Upper lobe of left lung (tissue), 6 donors: Measurements from ENCODE around the gene CAMK1G. TPM values are rescaled to one million over a fixed set of nuclear protein-coding genes. Genes with fewer than 3 reads are reported as not detected.

Experiments
- ATAC-seq, 2 donors: fragments of 200-7000 bp; cut with Tn5 transposase; one replicate each; pipeline ENCODE4 v1.9.1; 2022; ENCODE audit warnings: mild to moderate bottlenecking in 2 of 2, moderate library complexity in 2 of 2; ENCODE audit not compliant: low FRiP score in 2 of 2
- DNase-seq, 2 donors: peaks; one replicate each; pipeline ENCODE4 v3.0.0-alpha.2; 2019 to 2020
- H3K27ac ChIP-seq, 4 donors: fragments of 200-600 bp; sonication (generic); one replicate each; pipeline ENCODE4 v1.5.1; 2016 to 2019
- H3K27me3 ChIP-seq, 4 donors: fragments of 200-600 bp; sonication (generic); one replicate each; pipeline ENCODE4 v1.5.1; 2017 to 2019
- H3K36me3 ChIP-seq, 4 donors: fragments of 200-600 bp; sonication (generic); one replicate each; pipeline ENCODE4 v1.5.1; 2016 to 2019
- H3K4me1 ChIP-seq, 4 donors: fragments of 200-600 bp; sonication (generic); one replicate each; pipeline ENCODE4 v1.5.1; 2018 to 2019
- H3K4me3 ChIP-seq, 4 donors: fragments of 200-600 bp; sonication (generic); one replicate each; pipeline ENCODE4 v1.5.1; 2017 to 2019; ENCODE audit warnings: mild to moderate bottlenecking in 2 of 4, moderate library complexity in 1 of 4
- H3K9me3 ChIP-seq, 4 donors: fragments of 200-600 bp; sonication (generic); one replicate each; pipeline ENCODE4 v1.5.1; 2018 to 2019
- CTCF ChIP-seq, 6 experiments: fragments of 450-650 bp in 4 of 6; fragments of 200-600 bp in 2 of 6; sonication (generic) in 2 of 6; IDR thresholded peaks; one replicate each; pipeline ENCODE4 v1.5.1; 2016 to 2019; ENCODE audit warnings: antibody characterized with exemption in 6 of 6
- EP300 ChIP-seq, 4 donors: sonication (generic); formaldehyde crosslinking; IDR thresholded peaks; one replicate each; pipeline ENCODE4 v1.5.1; 2017; ENCODE audit warnings: antibody characterized with exemption in 4 of 4, control low read depth in 2 of 4
- POLR2A ChIP-seq, 4 donors: fragments of 450-650 bp; IDR thresholded peaks; one replicate each; pipeline ENCODE4 v1.5.1; 2016 to 2017; ENCODE audit warnings: antibody characterized with exemption in 4 of 4, mild to moderate bottlenecking in 2 of 4
- POLR2AphosphoS5 ChIP-seq, 2 donors: sonication (generic); formaldehyde crosslinking; IDR thresholded peaks; one replicate each; pipeline ENCODE4 v1.5.1; 2017; ENCODE audit warnings: antibody characterized with exemption in 2 of 2
- WGBS, 2 donors: methylation state at CpG; one replicate each; pipeline ENCODE4 v1.1.5; 2017 to 2018; 5-methylcytosine and 5-hydroxymethylcytosine counted together
- total RNA-seq, 6 donors: library from RNA; depleted of rRNA in 4 of 6; stranded (reverse); fragments of >200 nt in 4 of 6; gene quantifications; one replicate each; pipeline versions ENCODE4 v1.1.0 to v1.2.1, GENCODE V29; 2016 to 2021
- donor health status: DM: no; HTN: no; CAD: no; lungs with moderate emphysema.
- donor health status: DM: no; HTN: yes; CAD: no; lungs with severe emphysema.

The CAMK1G gene
- total RNA-seq, 6 donors from 2014 or later: 0.20 to 0.46 (median 0.30) TPM; not detected in 3

DNA sequence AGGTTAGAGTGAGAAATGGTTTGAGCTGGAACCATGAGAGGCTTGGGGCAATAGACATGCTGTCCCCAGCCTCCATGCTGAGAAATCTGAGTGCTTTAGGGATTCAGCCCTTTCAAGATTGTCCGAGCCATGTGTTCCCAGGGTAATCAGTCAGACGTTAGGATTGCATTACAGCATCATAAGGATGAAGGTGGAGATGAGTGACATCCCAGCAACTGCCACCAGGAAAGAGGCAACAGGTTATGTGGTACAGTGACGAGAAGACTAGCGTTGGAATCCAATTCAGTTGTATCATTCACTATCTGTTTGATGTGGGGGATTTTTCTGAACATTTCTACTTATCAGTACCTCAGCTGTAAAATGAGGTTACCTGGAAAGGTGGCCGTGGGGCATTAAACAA is 1.7 kb downstream of the CAMK1G start:
- no peak for DNase-seq
- no peak overlapping the region for H3K4me3 ChIP-seq
- H3K27me3 ChIP-seq: peaks cover 0 to 8% (median 3%) of the 10 kb centered on the region in 4 donors
- no peaks in the 10 kb centered on the region for H3K9me3 ChIP-seq
- H3K4me1 ChIP-seq: peaks cover 0 to 10% (median 7%) of the 10 kb centered on the region in 4 donors
- 46 to 52% methylated on average over 5 of the region's 5 CpGs for WGBS, 2 donors
- no peak for TF ChIP-seq POLR2AphosphoS5 (IDR thresholded peaks at IDR 0.05)
- TF ChIP-seq EP300 (IDR thresholded peaks at IDR 0.05): no peak
- no peak for TF ChIP-seq POLR2A (IDR thresholded peaks at IDR 0.05)
- no peak for TF ChIP-seq CTCF (IDR thresholded peaks at IDR 0.05)
- ATAC-seq: no peak
- no peaks in the 10 kb centered on the region for H3K36me3 ChIP-seq
- no peak overlapping the region for H3K27ac ChIP-seq

DNA sequence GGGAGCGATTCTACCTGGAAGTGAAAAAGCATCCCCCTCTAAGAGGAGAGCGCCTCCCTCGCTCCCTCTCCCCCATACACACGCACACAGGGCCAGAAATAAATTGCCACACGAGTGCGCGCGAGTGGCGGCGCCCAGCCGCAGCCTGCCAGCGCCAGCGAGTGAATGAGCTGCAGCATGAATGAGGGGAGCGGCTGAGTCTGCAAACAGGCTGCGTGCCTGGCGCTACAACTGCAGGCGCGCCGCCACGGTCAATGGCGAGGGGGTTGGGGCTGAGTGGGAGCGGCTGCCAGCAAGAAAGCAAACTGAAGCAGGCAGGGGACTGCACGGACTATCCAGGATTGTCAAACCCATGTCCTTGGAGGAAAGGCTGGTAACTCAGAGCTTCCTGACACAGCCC is 2.2 kb downstream of the CAMK1G start:
- H3K4me3 ChIP-seq: peak overlapping the region in 1 of 4 donors; percentile 15
- H3K27me3 ChIP-seq: peaks cover 0 to 8% (median 3%) of the 10 kb centered on the region in 4 donors

GRCh38 chr1:209586221-209586740 is 2.8 kb downstream of the CAMK1G start:
- WGBS, 2 donors: 59 to 64% methylated on average over 4 of the region's 4 CpGs

More for the DNA sequence above, 2.2 kb downstream of the CAMK1G start:
- no peaks in the 10 kb centered on the region for H3K36me3 ChIP-seq
- TF ChIP-seq POLR2A (IDR thresholded peaks at IDR 0.05) (no peak), POLR2AphosphoS5 (IDR thresholded peaks at IDR 0.05) (no peak), EP300 (IDR thresholded peaks at IDR 0.05) (no peak), CTCF (IDR thresholded peaks at IDR 0.05) (no peak)
- 0 to 1% methylated on average over 10 to 22 of the region's 23 CpGs for WGBS, 2 donors
- peaks cover 0 to 10% (median 7%) of the 10 kb centered on the region in 4 donors for H3K4me1 ChIP-seq
- peak; percentile 71 to 72 for ATAC-seq
- peak; percentile 32 to 89 for DNase-seq
- no peak overlapping the region for H3K27ac ChIP-seq
- H3K9me3 ChIP-seq: no peaks in the 10 kb centered on the region

DNA sequence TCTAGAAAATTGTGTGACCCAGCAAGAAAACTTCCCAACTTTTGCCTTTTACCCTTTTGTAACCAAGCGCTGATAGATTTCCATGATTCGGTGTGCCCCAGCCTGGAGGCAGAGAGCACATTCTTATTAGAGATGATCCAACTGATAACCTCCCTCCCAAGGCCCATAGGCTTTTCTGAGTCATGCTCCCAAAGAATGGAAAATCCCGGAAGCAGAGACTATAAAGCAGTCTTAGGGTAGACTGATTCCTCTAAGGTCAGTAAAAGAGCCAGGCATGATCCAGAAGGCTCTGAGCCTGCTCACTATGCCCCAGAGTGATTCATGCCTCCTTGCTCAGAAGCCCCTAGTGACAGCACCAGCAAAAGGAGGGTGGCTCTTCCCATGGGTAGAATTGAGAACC is 4.3 kb downstream of the CAMK1G start:
- no peaks in the 10 kb centered on the region for H3K36me3 ChIP-seq
- no peaks in the 10 kb centered on the region for H3K9me3 ChIP-seq
- H3K27ac ChIP-seq: no peak overlapping the region
- no peak for TF ChIP-seq POLR2AphosphoS5 (IDR thresholded peaks at IDR 0.05)
- TF ChIP-seq CTCF (IDR thresholded peaks at IDR 0.05): no peak
- no peak for TF ChIP-seq EP300 (IDR thresholded peaks at IDR 0.05)
- no peak for TF ChIP-seq POLR2A (IDR thresholded peaks at IDR 0.05)
- 88 to 91% methylated on average over 3 of the region's 3 CpGs for WGBS, 2 donors
- H3K4me1 ChIP-seq: peaks cover 0 to 10% (median 7%) of the 10 kb centered on the region in 4 donors
- H3K27me3 ChIP-seq: peaks cover 0 to 8% (median 3%) of the 10 kb centered on the region in 4 donors
- H3K4me3 ChIP-seq: no peak overlapping the region
- ATAC-seq (no peak), DNase-seq (no peak)

More at GRCh38 chr1:209586221-209586740, 2.8 kb downstream of the CAMK1G start:
- peaks cover 0 to 10% (median 7%) of the 10 kb centered on the region in 4 donors for H3K4me1 ChIP-seq
- DNase-seq (no peak), ATAC-seq (no peak)
- peaks cover 0 to 8% (median 3%) of the 10 kb centered on the region in 4 donors for H3K27me3 ChIP-seq
- H3K4me3 ChIP-seq: no peak overlapping the region
- no peaks in the 10 kb centered on the region for H3K9me3 ChIP-seq
- H3K36me3 ChIP-seq: no peaks in the 10 kb centered on the region
- no peak overlapping the region for H3K27ac ChIP-seq
- TF ChIP-seq CTCF (IDR thresholded peaks at IDR 0.05): no peak
- TF ChIP-seq POLR2A (IDR thresholded peaks at IDR 0.05): no peak
- no peak for TF ChIP-seq EP300 (IDR thresholded peaks at IDR 0.05)
- TF ChIP-seq POLR2AphosphoS5 (IDR thresholded peaks at IDR 0.05): no peak

DNA sequence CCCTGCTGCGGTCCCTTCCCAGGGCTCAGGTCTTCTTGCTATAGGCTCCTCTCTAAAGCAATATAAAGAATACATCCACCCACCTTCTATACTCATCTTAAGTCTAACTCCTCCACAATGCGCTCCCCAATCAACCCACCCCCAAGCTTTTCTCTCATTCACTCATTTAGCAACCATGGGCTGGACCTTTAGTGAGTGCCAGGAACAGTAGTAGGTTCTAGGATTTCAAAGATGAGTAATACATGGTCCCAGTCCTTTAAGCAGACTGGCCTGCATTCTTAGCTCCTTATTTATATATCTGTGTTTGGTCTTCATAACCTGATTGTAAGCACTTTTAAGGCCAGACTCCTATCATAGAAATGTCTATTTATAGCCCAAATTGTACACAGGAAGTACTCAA is 5.9 kb downstream of the CAMK1G start:
- H3K27me3 ChIP-seq: peaks cover 0 to 6% (median 3%) of the 10 kb centered on the region in 4 donors
- no peak overlapping the region for H3K27ac ChIP-seq
- DNase-seq: no peak
- peaks cover 0 to 10% (median 7%) of the 10 kb centered on the region in 4 donors for H3K4me1 ChIP-seq
- H3K36me3 ChIP-seq: no peaks in the 10 kb centered on the region
- no peaks in the 10 kb centered on the region for H3K9me3 ChIP-seq
- ATAC-seq: no peak
- 95 to 100% methylated on average over 2 of the region's 2 CpGs for WGBS, 2 donors
- H3K4me3 ChIP-seq: no peak overlapping the region
- TF ChIP-seq EP300 (IDR thresholded peaks at IDR 0.05) (no peak), POLR2AphosphoS5 (IDR thresholded peaks at IDR 0.05) (no peak), POLR2A (IDR thresholded peaks at IDR 0.05) (no peak)
